GM19324 (cell line): ENCODE data around the gene AGBL4.

Experiments used
- ATAC-seq: cut with Tn5 transposase; IDR thresholded peaks from one replicate; pipeline ENCODE4 v1.9.1; 2021; ENCODE audit warnings: mild to moderate bottlenecking, moderate library complexity; ENCODE audit not compliant: unreplicated experiment, low FRiP score

AGBL4 gene

DNA sequence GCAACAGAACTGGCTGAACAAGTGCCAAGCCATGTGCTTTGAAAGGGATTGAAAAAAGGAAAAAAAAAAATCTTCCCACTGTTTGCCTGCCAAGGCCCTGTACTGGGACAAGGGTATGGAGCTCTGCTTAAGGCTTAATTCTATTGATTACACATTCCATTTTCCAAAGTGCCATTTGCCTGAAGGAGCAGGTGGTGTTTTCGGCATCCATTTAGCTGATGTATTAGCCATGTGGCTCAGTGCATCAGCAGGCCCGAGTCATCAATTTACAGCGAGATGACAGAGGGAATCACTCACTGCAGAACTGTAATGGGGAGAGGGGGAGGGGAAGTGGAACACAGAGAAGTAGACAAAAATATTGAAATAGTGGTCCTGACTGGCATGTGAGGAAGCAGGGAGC, 1102.9 kb downstream of the AGBL4 start:
- ATAC-seq: no peak

DNA sequence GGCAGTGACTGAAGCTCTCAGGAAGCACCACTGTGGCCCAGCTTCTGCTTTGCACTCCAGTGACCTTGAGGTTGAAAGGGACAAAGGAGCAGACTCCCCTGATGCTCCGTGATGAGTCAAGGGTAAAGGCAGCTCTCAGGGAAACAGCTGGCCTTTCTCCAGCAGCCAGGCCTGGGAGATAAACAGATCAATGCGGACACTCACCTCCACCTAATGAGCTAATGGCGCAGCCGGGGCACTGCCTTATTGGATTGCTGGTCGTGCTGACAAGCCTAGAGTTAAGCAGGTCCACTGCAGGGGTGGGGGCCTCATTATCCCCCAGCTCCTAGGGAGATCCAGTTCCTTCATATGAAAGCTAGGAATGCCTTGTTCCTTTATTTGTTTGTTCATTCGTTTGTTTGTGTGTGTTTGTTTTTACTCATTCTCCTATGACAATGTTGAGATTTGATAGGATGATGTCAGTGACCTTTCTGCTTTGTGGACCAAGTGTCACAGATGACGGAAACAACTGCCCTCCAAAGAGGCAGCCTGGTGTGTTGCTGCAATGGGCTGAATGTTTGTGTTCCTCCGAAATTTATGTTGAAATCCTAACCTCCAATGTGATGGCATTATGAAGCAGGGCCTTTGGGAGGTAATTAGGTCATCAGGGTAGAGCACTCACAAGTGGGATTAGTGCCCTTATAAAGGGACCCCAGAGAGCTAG, 1105.7 kb downstream of the AGBL4 start:
- no peak for ATAC-seq

GRCh38 chr1:48917070-48917454, 1106.7 kb downstream of the AGBL4 start:
- no peak for ATAC-seq

- ATAC-seq: no peak
Observed at GRCh38 chr1:48916130-48917069, 1107.4 kb downstream of the AGBL4 start.

DNA sequence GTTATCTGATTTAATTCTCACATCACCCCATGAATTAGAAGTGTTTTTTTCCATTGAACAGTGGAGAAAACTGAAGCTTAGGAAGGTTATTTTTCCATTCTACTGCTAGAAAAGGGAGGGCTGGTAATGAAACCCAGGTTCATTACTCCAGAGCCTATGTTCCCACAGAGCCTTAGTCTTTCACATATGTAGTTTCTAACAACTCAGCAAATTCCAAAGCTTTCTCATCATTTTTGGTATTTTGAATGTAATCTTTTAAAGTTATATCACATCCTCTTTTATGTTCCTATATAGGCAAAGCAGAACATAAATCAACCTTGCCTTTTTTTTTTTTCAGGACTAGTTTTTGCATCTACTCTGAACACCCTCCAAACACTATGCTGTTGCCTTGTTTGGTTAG, 1115.1 kb downstream of the AGBL4 start:
- no peak for ATAC-seq

DNA sequence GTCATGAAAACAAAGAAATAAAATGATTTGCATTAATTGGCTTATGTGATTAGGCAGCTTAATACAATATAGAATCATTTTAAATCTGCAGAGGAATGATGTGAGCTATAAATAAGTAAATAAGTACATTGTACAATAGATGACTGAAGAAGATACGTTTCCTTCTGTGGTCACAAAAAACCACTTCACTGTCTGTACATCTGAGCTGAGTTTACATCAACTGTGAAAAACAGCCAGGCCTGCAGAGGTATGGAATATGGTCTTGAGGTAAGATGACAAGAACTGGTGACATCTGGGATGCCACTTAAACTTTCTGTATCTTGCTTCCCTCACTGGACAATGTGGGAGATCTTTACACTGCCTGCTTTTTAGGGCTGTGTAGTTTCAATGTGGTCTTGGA, 1117.0 kb downstream of the AGBL4 start:
- no peak for ATAC-seq

- ATAC-seq: no peak
Observed at GRCh38 chr1:48906164-48906563, 1117.6 kb downstream of the AGBL4 start.

- no peak for ATAC-seq
Observed at GRCh38 chr1:48903291-48903690, 1120.5 kb downstream of the AGBL4 start.

DNA sequence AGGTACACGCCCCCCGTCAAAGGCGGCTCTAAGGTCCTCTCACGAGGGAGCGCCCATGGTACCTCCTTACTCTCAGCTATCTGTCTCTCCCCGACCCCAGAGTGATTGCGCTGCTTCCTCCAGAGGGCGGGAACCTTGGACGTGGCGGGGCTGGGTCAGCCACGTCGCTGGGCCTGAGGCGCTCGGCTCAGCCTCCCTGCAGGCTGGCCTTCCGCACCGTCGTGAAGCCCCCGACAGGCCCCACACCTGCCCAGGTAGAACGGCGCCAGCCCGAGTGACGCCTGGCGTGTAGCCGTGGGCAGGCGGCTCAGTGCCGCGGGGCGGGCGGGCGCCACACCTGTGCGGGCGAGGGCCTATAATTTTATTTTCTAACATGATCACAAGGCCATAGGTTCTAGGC, 1124.9 kb downstream of the AGBL4 start:
- no peak for ATAC-seq

- no peak for ATAC-seq
Observed at GRCh38 chr1:48889615-48890014, 1134.1 kb downstream of the AGBL4 start.

DNA sequence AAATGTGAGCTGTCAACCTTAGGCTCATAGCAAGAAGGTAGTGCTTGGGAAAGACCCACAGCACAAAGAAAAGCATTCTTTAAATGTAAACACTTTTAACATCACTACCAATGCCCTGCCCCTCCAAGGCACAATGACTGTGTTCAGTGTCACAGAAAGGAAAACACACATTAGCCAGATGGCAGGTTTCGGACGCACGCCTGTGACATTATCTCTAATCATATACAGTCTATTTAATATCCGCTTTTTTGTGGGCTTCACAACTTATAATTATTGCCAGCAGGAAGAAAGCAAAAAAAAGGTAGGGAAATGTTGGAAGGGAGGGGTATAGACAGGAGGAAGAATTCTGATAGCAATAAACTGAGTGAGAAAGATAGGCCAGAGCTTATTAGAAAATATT, 1134.7 kb downstream of the AGBL4 start:
- no peak for ATAC-seq

GRCh38 chr1:48887796-48888195, 1136.0 kb downstream of the AGBL4 start:
- no peak for ATAC-seq

- ATAC-seq: no peak
Observed at GRCh38 chr1:48882020-48882419, 1141.7 kb downstream of the AGBL4 start.

DNA sequence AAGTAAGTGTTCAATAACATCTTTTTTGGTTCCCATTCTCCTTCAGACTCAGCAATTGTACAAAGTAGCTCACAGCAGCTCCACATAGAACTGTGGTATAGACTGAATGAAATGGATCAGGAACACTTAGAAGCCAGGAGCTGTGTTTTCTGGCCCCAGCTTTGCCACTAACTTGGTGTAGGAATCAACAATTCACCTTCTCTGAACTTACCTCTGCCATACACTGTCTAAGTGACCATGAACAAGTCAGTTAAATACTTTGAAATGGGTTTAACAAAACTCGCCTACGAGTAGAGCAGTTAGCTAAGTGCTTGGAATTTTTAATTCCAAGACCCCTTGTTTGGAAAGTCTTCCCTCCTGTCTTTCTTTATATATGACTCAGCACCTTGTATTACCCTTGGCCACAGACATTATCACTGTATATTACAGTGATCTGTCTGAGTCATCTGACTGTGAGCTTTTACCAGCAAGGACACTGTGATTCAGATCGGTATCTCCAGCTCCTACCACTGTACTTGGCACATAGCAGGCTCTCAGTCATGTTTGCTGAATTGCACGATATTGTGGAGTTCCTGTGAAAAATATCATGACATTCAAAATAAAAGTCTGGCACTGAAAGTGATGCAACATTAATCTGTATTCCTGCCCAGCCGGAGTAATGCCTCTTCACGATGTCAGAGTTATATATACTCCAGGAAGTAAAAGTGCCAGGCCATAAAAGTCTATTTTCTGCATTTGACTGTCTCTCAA, 1145.4 kb downstream of the AGBL4 start:
- no peak for ATAC-seq

GRCh38 chr1:48876330-48876785, 1147.4 kb downstream of the AGBL4 start:
- no peak for ATAC-seq

- no peak for ATAC-seq
Observed at GRCh38 chr1:48875552-48876329, 1148.0 kb downstream of the AGBL4 start.

GRCh38 chr1:48873944-48874343, 1149.8 kb downstream of the AGBL4 start:
- no peak for ATAC-seq

GRCh38 chr1:48870596-48870995, 1153.2 kb downstream of the AGBL4 start:
- peak; percentile 41 for ATAC-seq

- ATAC-seq: no peak
Observed at GRCh38 chr1:48869116-48869893, 1154.4 kb downstream of the AGBL4 start.
